ENCODE results near the gene GID4. TPM values are rescaled to one million over a fixed set of nuclear protein-coding genes. Genes with fewer than 3 reads are reported as not detected.

Gene GID4
- polyA plus RNA-seq, 1 donor from 2014 or later, result 7.7 TPM

- Mint-ChIP-seq H3K4me1 (peaks cover 0 to 13% (median 2%) of the 10 kb centered on the region in 3 donors), H3K27ac (no peak overlapping the region), H3K36me3 (peaks cover 20% of the 10 kb centered on the region), H3K4me3 (no peak overlapping the region), H3K9me3 (no peaks in the 10 kb centered on the region), H3K27me3 (no peaks in the 10 kb centered on the region)
Observed at GRCh38 chr17:18006495-18007239, 32.5 kb upstream of the GID4 start.

- Mint-ChIP-seq H3K4me1 (peaks cover 0 to 12% (median 0%) of the 10 kb centered on the region in 3 donors), H3K27ac (no peak overlapping the region), H3K4me3 (no peak overlapping the region), H3K36me3 (peaks cover 24% of the 10 kb centered on the region), H3K27me3 (no peaks in the 10 kb centered on the region), H3K9me3 (no peaks in the 10 kb centered on the region)
Observed at GRCh38 chr17:18008496-18009268, 30.5 kb upstream of the GID4 start.

GRCh38 chr17:18009609-18010420 lies 29.4 kb upstream of the GID4 start:
- no peaks in the 10 kb centered on the region for H3K9me3 Mint-ChIP-seq
- H3K27me3 Mint-ChIP-seq, result no peaks in the 10 kb centered on the region
- no peak overlapping the region for H3K4me3 Mint-ChIP-seq

GRCh38 chr17:18011286-18011685 lies 27.9 kb upstream of the GID4 start:
- Mint-ChIP-seq H3K9me3 (no peaks in the 10 kb centered on the region), H3K27ac (no peak overlapping the region), H3K27me3 (no peaks in the 10 kb centered on the region), H3K4me3 (no peak overlapping the region), H3K36me3 (peaks cover 20% of the 10 kb centered on the region), H3K4me1 (peaks cover 0 to 6% (median 0%) of the 10 kb centered on the region in 3 donors)

More at GRCh38 chr17:18009609-18010420, 29.4 kb upstream of the GID4 start:
- H3K27ac Mint-ChIP-seq, result no peak overlapping the region
- peaks cover 0 to 9% (median 0%) of the 10 kb centered on the region in 3 donors for H3K4me1 Mint-ChIP-seq
- peaks cover 24% of the 10 kb centered on the region for H3K36me3 Mint-ChIP-seq

- peaks cover 14% of the 10 kb centered on the region for H3K36me3 Mint-ChIP-seq
- H3K4me3 Mint-ChIP-seq, result no peak overlapping the region
- no peaks in the 10 kb centered on the region for H3K27me3 Mint-ChIP-seq
- no peaks in the 10 kb centered on the region for H3K9me3 Mint-ChIP-seq
- peaks cover 0 to 3% (median 0%) of the 10 kb centered on the region in 3 donors for H3K4me1 Mint-ChIP-seq
- H3K27ac Mint-ChIP-seq, result no peak overlapping the region
Observed at GRCh38 chr17:18014006-18014405, 25.2 kb upstream of the GID4 start.

GRCh38 chr17:18015593-18015992 lies 23.6 kb upstream of the GID4 start:
- no peaks in the 10 kb centered on the region for H3K27me3 Mint-ChIP-seq
- no peaks in the 10 kb centered on the region for H3K9me3 Mint-ChIP-seq
- no peak overlapping the region for H3K27ac Mint-ChIP-seq
- H3K36me3 Mint-ChIP-seq, result peaks cover 8% of the 10 kb centered on the region
- H3K4me3 Mint-ChIP-seq, result no peak overlapping the region
- peaks cover 0 to 3% (median 0%) of the 10 kb centered on the region in 3 donors for H3K4me1 Mint-ChIP-seq

- peaks cover 5% of the 10 kb centered on the region for H3K36me3 Mint-ChIP-seq
- no peak overlapping the region for H3K27ac Mint-ChIP-seq
- H3K4me1 Mint-ChIP-seq, result peaks cover 0 to 3% (median 0%) of the 10 kb centered on the region in 3 donors
- H3K9me3 Mint-ChIP-seq, result no peaks in the 10 kb centered on the region
- H3K27me3 Mint-ChIP-seq, result no peaks in the 10 kb centered on the region
- H3K4me3 Mint-ChIP-seq, result no peak overlapping the region
Observed at GRCh38 chr17:18016426-18016825, 22.8 kb upstream of the GID4 start.

GRCh38 chr17:18017958-18018357 lies 21.2 kb upstream of the GID4 start:
- no peak overlapping the region for H3K4me3 Mint-ChIP-seq
- H3K36me3 Mint-ChIP-seq, result peaks cover 1% of the 10 kb centered on the region
- no peaks in the 10 kb centered on the region for H3K9me3 Mint-ChIP-seq
- no peak overlapping the region for H3K27ac Mint-ChIP-seq
- no peaks in the 10 kb centered on the region for H3K4me1 Mint-ChIP-seq
- no peaks in the 10 kb centered on the region for H3K27me3 Mint-ChIP-seq

GRCh38 chr17:18018411-18018921 lies 20.7 kb upstream of the GID4 start:
- peak overlapping the region in 1 of 4 donors; percentile 13 for H3K4me3 Mint-ChIP-seq
- H3K27ac Mint-ChIP-seq, result no peak overlapping the region
- H3K9me3 Mint-ChIP-seq, result no peaks in the 10 kb centered on the region
- H3K27me3 Mint-ChIP-seq, result no peaks in the 10 kb centered on the region
- H3K4me1 Mint-ChIP-seq, result no peaks in the 10 kb centered on the region
- peaks cover 1% of the 10 kb centered on the region for H3K36me3 Mint-ChIP-seq

GRCh38 chr17:18019838-18020154 lies 19.4 kb upstream of the GID4 start:
- Mint-ChIP-seq H3K4me3 (no peak overlapping the region), H3K4me1 (no peaks in the 10 kb centered on the region), H3K9me3 (no peaks in the 10 kb centered on the region), H3K27ac (no peak overlapping the region), H3K36me3 (peaks cover 1% of the 10 kb centered on the region), H3K27me3 (no peaks in the 10 kb centered on the region)

- Mint-ChIP-seq H3K4me3 (no peak overlapping the region), H3K36me3 (peaks cover 4% of the 10 kb centered on the region), H3K9me3 (no peaks in the 10 kb centered on the region), H3K27me3 (no peaks in the 10 kb centered on the region), H3K27ac (no peak overlapping the region), H3K4me1 (peaks cover 0 to 3% (median 0%) of the 10 kb centered on the region in 3 donors)
Observed at GRCh38 chr17:18020971-18021370, 18.2 kb upstream of the GID4 start.

GRCh38 chr17:18021372-18021771 lies 17.8 kb upstream of the GID4 start:
- Mint-ChIP-seq H3K36me3 (peaks cover 4% of the 10 kb centered on the region), H3K4me1 (peaks cover 0 to 3% (median 0%) of the 10 kb centered on the region in 3 donors), H3K27me3 (no peaks in the 10 kb centered on the region), H3K9me3 (no peaks in the 10 kb centered on the region), H3K4me3 (no peak overlapping the region), H3K27ac (no peak overlapping the region)

GRCh38 chr17:18025241-18025944 lies 13.8 kb upstream of the GID4 start:
- Mint-ChIP-seq H3K9me3 (no peaks in the 10 kb centered on the region), H3K27me3 (no peaks in the 10 kb centered on the region), H3K4me1 (peaks cover 0 to 3% (median 0%) of the 10 kb centered on the region in 3 donors), H3K36me3 (peaks cover 7% of the 10 kb centered on the region), H3K4me3 (no peak overlapping the region), H3K27ac (peak overlapping the region in 1 of 3 donors; percentile 45)

- Mint-ChIP-seq H3K4me1 (peaks cover 0 to 3% (median 0%) of the 10 kb centered on the region in 3 donors), H3K4me3 (no peak overlapping the region), H3K36me3 (peaks cover 7% of the 10 kb centered on the region), H3K27me3 (no peaks in the 10 kb centered on the region), H3K9me3 (no peaks in the 10 kb centered on the region), H3K27ac (peak overlapping the region in 1 of 3 donors; percentile 45)
Observed at GRCh38 chr17:18025945-18026776, 13.0 kb upstream of the GID4 start.

Data from IgD-negative memory B cell (primary cell).